Measurements from ENCODE around the gene CSF1R.

DNA sequence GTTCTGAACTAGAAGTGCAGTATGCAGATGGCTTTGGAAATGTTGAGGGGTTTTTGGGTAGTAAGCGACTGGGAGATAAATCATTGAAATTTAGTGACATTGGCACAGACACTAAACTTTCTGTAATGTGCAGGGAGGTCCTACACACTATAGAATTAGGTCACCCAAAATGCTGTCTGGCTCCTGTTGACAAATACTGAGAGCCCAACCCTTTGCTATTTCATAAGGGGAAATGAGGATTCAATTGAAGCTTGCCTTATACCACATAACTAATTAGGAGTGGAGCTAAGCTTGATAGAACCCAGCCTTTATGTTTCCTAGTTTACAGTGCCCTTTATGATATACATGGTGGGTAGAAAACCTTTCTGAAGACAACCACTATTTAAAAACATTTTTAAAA is 63.2 kb downstream of the CSF1R start:
- no peak for TF ChIP-seq CTCF (IDR thresholded peaks at IDR 0.05; ENCODE audit: borderline replicate concordance, extremely low read depth, low read length, poor library complexity, severe bottlenecking)
- no peak for TF ChIP-seq EZH2 (IDR thresholded peaks at IDR 0.05; ENCODE audit: borderline replicate concordance, low read depth, low read length, severe bottlenecking)
